ENCODE results near the gene PDF.

- TF ChIP-seq, protein P1, sequence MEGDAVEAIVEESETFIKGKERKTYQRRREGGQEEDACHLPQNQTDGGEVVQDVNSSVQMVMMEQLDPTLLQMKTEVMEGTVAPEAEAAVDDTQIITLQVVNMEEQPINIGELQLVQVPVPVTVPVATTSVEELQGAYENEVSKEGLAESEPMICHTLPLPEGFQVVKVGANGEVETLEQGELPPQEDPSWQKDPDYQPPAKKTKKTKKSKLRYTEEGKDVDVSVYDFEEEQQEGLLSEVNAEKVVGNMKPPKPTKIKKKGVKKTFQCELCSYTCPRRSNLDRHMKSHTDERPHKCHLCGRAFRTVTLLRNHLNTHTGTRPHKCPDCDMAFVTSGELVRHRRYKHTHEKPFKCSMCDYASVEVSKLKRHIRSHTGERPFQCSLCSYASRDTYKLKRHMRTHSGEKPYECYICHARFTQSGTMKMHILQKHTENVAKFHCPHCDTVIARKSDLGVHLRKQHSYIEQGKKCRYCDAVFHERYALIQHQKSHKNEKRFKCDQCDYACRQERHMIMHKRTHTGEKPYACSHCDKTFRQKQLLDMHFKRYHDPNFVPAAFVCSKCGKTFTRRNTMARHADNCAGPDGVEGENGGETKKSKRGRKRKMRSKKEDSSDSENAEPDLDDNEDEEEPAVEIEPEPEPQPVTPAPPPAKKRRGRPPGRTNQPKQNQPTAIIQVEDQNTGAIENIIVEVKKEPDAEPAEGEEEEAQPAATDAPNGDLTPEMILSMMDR (IDR thresholded peaks at IDR 0.05), result no peak
- TF ChIP-seq POLR2A (IDR thresholded peaks at IDR 0.05) (no peak), POLR2AphosphoS5 (IDR thresholded peaks at IDR 0.05) (no peak)
These were observed 761 bp downstream of the PDF start for GRCh38 chr16:69329369-69330285.

Measured in breast epithelium (tissue), 3 donors.